RPMI7951 (cell line): ENCODE data around the gene SLC15A2. TPM values are rescaled to one million over a fixed set of nuclear protein-coding genes. Genes with fewer than 3 reads are reported as not detected.

Experiments used
- DNase-seq: peaks from one replicate; pipeline ENCODE4 v3.0.0-alpha.2; 2012; ENCODE audit warnings: low read depth
- total RNA-seq: library from RNA; depleted of rRNA; stranded (reverse); fragments of >200 nt; shearing (Covaris generic); gene quantifications from 2 replicates; pipeline ENCODE4 v1.2.3, GENCODE V29; 2014; rRNA removed

Gene SLC15A2
- total RNA-seq, 1 experiment from 2014 or later = 0.24 TPM

GRCh38 chr3:121981473-121981872 lies 87.3 kb downstream of the SLC15A2 start:
- no peak for DNase-seq

GRCh38 chr3:121985846-121986245 lies 91.6 kb downstream of the SLC15A2 start:
- peak; percentile 54 for DNase-seq

GRCh38 chr3:121988146-121988545 lies 93.9 kb downstream of the SLC15A2 start:
- DNase-seq = peak; percentile 28

- DNase-seq = no peak
Measured at GRCh38 chr3:121989943-121990342, 95.7 kb downstream of the SLC15A2 start.

GRCh38 chr3:121992601-121993560 lies 98.7 kb downstream of the SLC15A2 start:
- DNase-seq = no peak

Other genes with a start within 250 kb of the SLC15A2 start
- 0.24 and 0.39 TPM in 2 replicates for gene HCLS1, start 233.5 kb upstream of the SLC15A2 start, total RNA-seq
- gene GOLGB1, start 144.7 kb upstream of the SLC15A2 start, total RNA-seq = 18.4 and 26.0 TPM in 2 replicates
- gene IQCB1, start 59.3 kb upstream of the SLC15A2 start, total RNA-seq = 18.8 and 22.2 TPM in 2 replicates
- 1.3 and 5.3 TPM in 2 replicates for gene EAF2, start 59.2 kb upstream of the SLC15A2 start, total RNA-seq
- gene ILDR1, start 127.8 kb downstream of the SLC15A2 start, total RNA-seq = not detected in 2 replicates
- not detected in 2 replicates for gene CD86, start 161.0 kb downstream of the SLC15A2 start, total RNA-seq